Ishikawa (cell line): ENCODE results near the gene APOC4.

Experiments used
- CEBPB ChIP-seq: IDR thresholded peaks from 2 replicates; pipeline ENCODE4 v1.6.1; 2012
- EP300 ChIP-seq: IDR thresholded peaks from 2 replicates; pipeline ENCODE4 v1.6.1; 2012; ENCODE audit warnings: borderline replicate concordance
- FOXM1 ChIP-seq: IDR thresholded peaks from 2 replicates; pipeline ENCODE4 v1.6.1; 2012; ENCODE audit warnings: low read depth, borderline replicate concordance
- MAX ChIP-seq: IDR thresholded peaks from 2 replicates; pipeline ENCODE4 v1.6.1; 2012
- NFIC ChIP-seq: IDR thresholded peaks from 2 replicates; pipeline ENCODE4 v1.6.1; 2012
- RAD21 ChIP-seq: IDR thresholded peaks from 2 replicates; pipeline ENCODE4 v1.6.1; 2012; ENCODE audit warnings: low read depth
- REST ChIP-seq: IDR thresholded peaks from 2 replicates; pipeline ENCODE4 v1.6.1; 2012; ENCODE audit warnings: low read depth, mild to moderate bottlenecking
- TAF1 ChIP-seq: IDR thresholded peaks from 2 replicates; pipeline ENCODE4 v1.6.1; 2012; ENCODE audit warnings: low read depth, mild to moderate bottlenecking
- TCF12 ChIP-seq: IDR thresholded peaks from 2 replicates; pipeline ENCODE4 v1.6.1; 2012; ENCODE audit warnings: low read depth
- TEAD4 ChIP-seq: IDR thresholded peaks from 2 replicates; pipeline ENCODE4 v1.6.1; 2012
- USF1 ChIP-seq: IDR thresholded peaks from 2 replicates; pipeline ENCODE4 v1.6.1; 2012
- YY1 ChIP-seq: IDR thresholded peaks from 2 replicates; pipeline ENCODE4 v1.6.1; 2012; ENCODE audit warnings: low read depth
- ZBTB7A ChIP-seq: IDR thresholded peaks from 2 replicates; pipeline ENCODE4 v1.6.1; 2012; ENCODE audit warnings: low read depth

- TF ChIP-seq REST (no peak), FOXM1 (no peak), RAD21 (no peak), MAX (no peak), YY1 (no peak), NFIC (no peak), TCF12 (no peak), TAF1 (no peak), TEAD4 (no peak), ZBTB7A (no peak; the same call in 1 of the 2 replicates), USF1 (no peak), CEBPB (no peak), EP300 (no peak)
Measured at GRCh38 chr19:44904426-44904994, 37.5 kb upstream of the APOC4 start.
